Measurements from ENCODE around the gene CFAP61.

DNA sequence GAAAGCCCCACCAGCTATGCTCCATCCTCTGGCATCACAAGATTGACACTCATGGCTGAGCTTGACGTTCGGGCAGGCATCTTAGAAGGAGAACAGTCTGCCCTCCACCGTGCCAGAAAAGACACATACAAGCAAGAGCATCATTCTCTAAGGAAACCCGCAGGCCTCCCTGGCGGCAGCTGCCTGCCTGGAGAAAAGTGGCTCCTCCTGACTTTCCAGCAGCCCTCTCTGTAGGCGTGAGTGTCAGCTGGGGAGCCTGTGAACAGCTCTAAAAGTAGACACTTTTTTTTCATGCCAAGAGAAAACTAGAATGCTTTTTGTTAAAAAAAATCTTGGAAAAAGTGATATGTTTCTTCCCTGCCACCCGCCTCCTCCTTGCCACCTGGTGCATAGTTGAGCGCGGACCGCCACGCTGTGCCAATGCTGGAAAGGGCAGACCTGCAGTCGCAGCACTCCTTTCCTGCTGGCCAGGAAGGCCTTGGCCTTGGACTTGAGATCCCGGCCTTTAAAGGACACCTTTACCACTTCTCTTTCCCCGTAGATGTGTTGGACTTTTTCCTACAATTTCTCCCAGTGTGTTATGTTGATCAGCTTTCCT, 285.9 kb downstream of the CFAP61 start:
- TF ChIP-seq, protein P1, sequence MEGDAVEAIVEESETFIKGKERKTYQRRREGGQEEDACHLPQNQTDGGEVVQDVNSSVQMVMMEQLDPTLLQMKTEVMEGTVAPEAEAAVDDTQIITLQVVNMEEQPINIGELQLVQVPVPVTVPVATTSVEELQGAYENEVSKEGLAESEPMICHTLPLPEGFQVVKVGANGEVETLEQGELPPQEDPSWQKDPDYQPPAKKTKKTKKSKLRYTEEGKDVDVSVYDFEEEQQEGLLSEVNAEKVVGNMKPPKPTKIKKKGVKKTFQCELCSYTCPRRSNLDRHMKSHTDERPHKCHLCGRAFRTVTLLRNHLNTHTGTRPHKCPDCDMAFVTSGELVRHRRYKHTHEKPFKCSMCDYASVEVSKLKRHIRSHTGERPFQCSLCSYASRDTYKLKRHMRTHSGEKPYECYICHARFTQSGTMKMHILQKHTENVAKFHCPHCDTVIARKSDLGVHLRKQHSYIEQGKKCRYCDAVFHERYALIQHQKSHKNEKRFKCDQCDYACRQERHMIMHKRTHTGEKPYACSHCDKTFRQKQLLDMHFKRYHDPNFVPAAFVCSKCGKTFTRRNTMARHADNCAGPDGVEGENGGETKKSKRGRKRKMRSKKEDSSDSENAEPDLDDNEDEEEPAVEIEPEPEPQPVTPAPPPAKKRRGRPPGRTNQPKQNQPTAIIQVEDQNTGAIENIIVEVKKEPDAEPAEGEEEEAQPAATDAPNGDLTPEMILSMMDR (IDR thresholded peaks at IDR 0.05) = no peak
- no peak for TF ChIP-seq EP300 (IDR thresholded peaks at IDR 0.05)
- TF ChIP-seq POLR2AphosphoS5 (IDR thresholded peaks at IDR 0.05) = no peak

Measured in suprapubic skin (tissue), 4 donors.